ENCODE data around the gene WDR35.

WDR35 gene

GRCh38 chr2:19865151-19865550 lies 124.8 kb downstream of the WDR35 start:
- DNase-seq: no peak

GRCh38 chr2:19864381-19864780 lies 125.5 kb downstream of the WDR35 start:
- no peak for DNase-seq

- DNase-seq: peak; percentile 79
Measured at GRCh38 chr2:19863303-19864041, 126.4 kb downstream of the WDR35 start.

GRCh38 chr2:19861813-19862212 lies 128.1 kb downstream of the WDR35 start:
- no peak for DNase-seq
